Measurements from ENCODE around the gene RAP1A.

- TF ChIP-seq CTCF (IDR thresholded peaks at IDR 0.05 in 4 of 5, conservative IDR thresholded peaks at IDR 0.05 in 1 of 5) (no peak), POLR2A (IDR thresholded peaks at IDR 0.05) (no peak)
Measured at GRCh38 chr1:111738133-111738435, 118.5 kb downstream of the RAP1A start.

All from gastrocnemius medialis (tissue), 4 donors.